Esophagus muscularis mucosa (tissue), 4 donors: ENCODE measurements around the gene ABCC5. TPM values are rescaled to one million over a fixed set of nuclear protein-coding genes. Genes with fewer than 3 reads are reported as not detected.
"Not testable (repeated sequence)": the region's sequence is repeated elsewhere in the genome, so short reads cannot be mapped to it uniquely, and the experiment has no call there.

Experiments used
- DNase-seq: peaks from one replicate; pipeline ENCODE4 v3.0.0-alpha.2; 2017; ENCODE audit errors: extremely low spot score
- H3K27ac ChIP-seq, 4 donors: fragments of 200-600 bp; sonication (generic); replicated peaks in 1 of 4; 1 replicate in 3 of 4; 2 replicates in 1 of 4; pipeline ENCODE4 v1.5.1; 2016 to 2019; ENCODE audit warnings: mild to moderate bottlenecking in 1 of 4
- H3K27me3 ChIP-seq, 4 donors: fragments of 200-600 bp; sonication (generic); one replicate each; pipeline versions ENCODE4 v1.5.1 to v1.6.0; 2016 to 2019
- H3K36me3 ChIP-seq, 4 donors: fragments of 200-600 bp; sonication (generic); one replicate each; pipeline ENCODE4 v1.5.1; 2016 to 2019
- H3K4me1 ChIP-seq, 4 donors: fragments of 200-600 bp; sonication (generic); one replicate each; pipeline ENCODE4 v1.5.1; 2016 to 2019
- H3K4me3 ChIP-seq, 4 donors: fragments of 200-600 bp; sonication (generic); 1 replicate in 2 of 4; 2 replicates in 2 of 4; pipeline ENCODE4 v1.5.1; 2016 to 2019; ENCODE audit warnings: mild to moderate bottlenecking in 4 of 4, moderate library complexity in 1 of 4
- H3K9me3 ChIP-seq, 4 donors: fragments of 200-600 bp; sonication (generic); 1 replicate in 3 of 4; 2 replicates in 1 of 4; pipeline ENCODE4 v1.5.1; 2016 to 2019
- EP300 ChIP-seq: sonication (generic); formaldehyde crosslinking; IDR thresholded peaks from one replicate; pipeline ENCODE4 v1.6.1; 2017; ENCODE audit warnings: antibody characterized with exemption
- POLR2A ChIP-seq: fragments of 450-650 bp; IDR thresholded peaks from one replicate; pipeline ENCODE4 v1.6.1; 2017; ENCODE audit warnings: antibody characterized with exemption, moderate library complexity, mild to moderate bottlenecking, low read depth
- POLR2AphosphoS5 ChIP-seq, 2 donors: sonication (generic); formaldehyde crosslinking; IDR thresholded peaks; one replicate each; pipeline ENCODE4 v1.6.1; 2017; ENCODE audit warnings: antibody characterized with exemption in 2 of 2
- WGBS: methylation state at CpG from one replicate; pipeline ENCODE4 v1.1.5; 2018; 5-methylcytosine and 5-hydroxymethylcytosine counted together
- intact Hi-C: fragments of 100-400 bp; cut with DNase I; formaldehyde crosslinking; loops from one replicate; pipeline ENCODE4 v1.15.1; 2023
- total RNA-seq, 4 donors: library from RNA; depleted of rRNA; stranded (reverse); fragments of >200 nt; gene quantifications; one replicate each; pipeline versions ENCODE4 v1.1.0 to v1.2.1, GENCODE V29; 2016
- TF ChIP-seq, protein P1 (sequence below), 3 experiments: fragments of 200-600 bp in 2 of 3; fragments of 450-650 bp in 1 of 3; sonication (generic) in 2 of 3; IDR thresholded peaks; one replicate each; pipeline ENCODE4 v1.5.1; 2017 to 2019; ENCODE audit warnings: antibody characterized with exemption in 3 of 3, mild to moderate bottlenecking in 2 of 3, moderate library complexity in 1 of 3

The ABCC5 gene
- total RNA-seq, 4 donors from 2014 or later: 9.8 to 20.2 (median 17.6) TPM

- H3K27me3 ChIP-seq: no peaks in the 10 kb centered on the region
- no peak overlapping the region for H3K4me3 ChIP-seq
- no peaks in the 10 kb centered on the region for H3K4me1 ChIP-seq
- intact Hi-C loops: no loop called here
- H3K36me3 ChIP-seq: no peaks in the 10 kb centered on the region
- WGBS: 73% methylated on average over 2 of the region's 2 CpGs
- no peak for DNase-seq
- H3K9me3 ChIP-seq: no peaks in the 10 kb centered on the region
- TF ChIP-seq POLR2AphosphoS5 (IDR thresholded peaks at IDR 0.05) (no peak), EP300 (no peak), POLR2A (no peak)
- TF ChIP-seq, protein P1, sequence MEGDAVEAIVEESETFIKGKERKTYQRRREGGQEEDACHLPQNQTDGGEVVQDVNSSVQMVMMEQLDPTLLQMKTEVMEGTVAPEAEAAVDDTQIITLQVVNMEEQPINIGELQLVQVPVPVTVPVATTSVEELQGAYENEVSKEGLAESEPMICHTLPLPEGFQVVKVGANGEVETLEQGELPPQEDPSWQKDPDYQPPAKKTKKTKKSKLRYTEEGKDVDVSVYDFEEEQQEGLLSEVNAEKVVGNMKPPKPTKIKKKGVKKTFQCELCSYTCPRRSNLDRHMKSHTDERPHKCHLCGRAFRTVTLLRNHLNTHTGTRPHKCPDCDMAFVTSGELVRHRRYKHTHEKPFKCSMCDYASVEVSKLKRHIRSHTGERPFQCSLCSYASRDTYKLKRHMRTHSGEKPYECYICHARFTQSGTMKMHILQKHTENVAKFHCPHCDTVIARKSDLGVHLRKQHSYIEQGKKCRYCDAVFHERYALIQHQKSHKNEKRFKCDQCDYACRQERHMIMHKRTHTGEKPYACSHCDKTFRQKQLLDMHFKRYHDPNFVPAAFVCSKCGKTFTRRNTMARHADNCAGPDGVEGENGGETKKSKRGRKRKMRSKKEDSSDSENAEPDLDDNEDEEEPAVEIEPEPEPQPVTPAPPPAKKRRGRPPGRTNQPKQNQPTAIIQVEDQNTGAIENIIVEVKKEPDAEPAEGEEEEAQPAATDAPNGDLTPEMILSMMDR (IDR thresholded peaks at IDR 0.05): no peak
- no peak overlapping the region for H3K27ac ChIP-seq
Measured at GRCh38 chr3:184029443-184029842, 11.8 kb upstream of the ABCC5 start.

DNA sequence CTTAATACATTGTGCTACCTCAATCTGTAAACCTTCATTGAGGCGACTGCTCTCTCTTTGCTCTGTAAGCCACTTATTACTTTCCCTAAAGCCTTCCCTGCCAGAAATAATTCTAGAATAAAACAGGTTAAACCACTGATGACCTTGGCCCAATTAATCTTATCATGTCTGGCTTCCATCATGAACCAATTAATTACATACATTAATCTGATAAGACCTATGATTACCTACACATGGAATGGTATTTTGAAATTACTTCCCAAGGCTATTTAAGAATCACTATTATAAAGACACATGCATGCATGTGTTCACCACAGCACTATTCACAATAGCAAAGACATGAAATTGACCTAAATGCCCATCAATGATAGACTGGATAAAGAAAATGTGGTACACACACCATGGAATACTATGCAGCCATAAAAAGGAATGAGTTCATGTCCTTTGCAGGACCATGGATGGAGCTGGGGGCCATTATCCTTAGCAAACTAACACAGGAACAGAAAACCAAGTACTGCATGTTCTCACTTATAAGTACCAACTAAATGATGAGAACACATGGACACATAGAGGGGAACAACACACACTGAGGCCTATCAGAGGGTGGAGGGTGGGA, 10.7 kb upstream of the ABCC5 start:
- H3K36me3 ChIP-seq, H3K4me3 ChIP-seq, H3K27me3 ChIP-seq, H3K4me1 ChIP-seq, DNase-seq, H3K9me3 ChIP-seq, intact Hi-C loops, H3K27ac ChIP-seq: not testable (repeated sequence)
- WGBS: 91% methylated on average over 1 of the region's 1 CpG

DNA sequence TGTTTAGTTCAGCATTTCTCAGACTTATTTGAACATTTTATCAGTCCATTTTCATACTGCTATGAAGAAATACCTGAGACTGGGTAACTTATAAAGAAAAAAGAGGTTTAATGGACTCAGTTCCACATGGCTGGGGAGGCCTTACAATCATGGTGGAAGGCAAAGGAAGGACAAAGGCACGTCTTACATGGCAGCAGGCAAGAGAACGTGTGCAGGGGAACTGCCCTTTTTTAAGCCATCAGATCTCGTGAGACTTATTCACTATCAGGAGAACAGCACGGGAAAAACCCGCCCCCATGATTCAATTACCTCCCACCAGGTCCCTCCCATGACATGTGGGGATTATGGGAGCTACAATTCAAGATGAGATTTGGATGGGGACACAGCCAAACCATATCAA, 7.6 kb upstream of the ABCC5 start:
- H3K27me3 ChIP-seq, H3K27ac ChIP-seq, H3K4me1 ChIP-seq, DNase-seq, H3K4me3 ChIP-seq, intact Hi-C loops, H3K9me3 ChIP-seq, H3K36me3 ChIP-seq: not testable (repeated sequence)
- WGBS: 71% methylated on average over 5 of the region's 5 CpGs

- no peak overlapping the region for H3K27ac ChIP-seq
- DNase-seq: no peak
- no peak overlapping the region for H3K4me3 ChIP-seq
- peaks cover 0 to 6% (median under 1%) of the 10 kb centered on the region in 4 donors for H3K4me1 ChIP-seq
- WGBS: 56% methylated on average over 7 of the region's 7 CpGs
- no peaks in the 10 kb centered on the region for H3K36me3 ChIP-seq
- TF ChIP-seq POLR2A: no peak
- TF ChIP-seq POLR2AphosphoS5 (IDR thresholded peaks at IDR 0.05): no peak
- TF ChIP-seq, protein P1 (IDR thresholded peaks at IDR 0.05): no peak
- no peak for TF ChIP-seq EP300
- no peaks in the 10 kb centered on the region for H3K27me3 ChIP-seq
- no peaks in the 10 kb centered on the region for H3K9me3 ChIP-seq
- intact Hi-C loops: no loop called here
Measured at GRCh38 chr3:184022323-184022722, 4.6 kb upstream of the ABCC5 start.

DNA sequence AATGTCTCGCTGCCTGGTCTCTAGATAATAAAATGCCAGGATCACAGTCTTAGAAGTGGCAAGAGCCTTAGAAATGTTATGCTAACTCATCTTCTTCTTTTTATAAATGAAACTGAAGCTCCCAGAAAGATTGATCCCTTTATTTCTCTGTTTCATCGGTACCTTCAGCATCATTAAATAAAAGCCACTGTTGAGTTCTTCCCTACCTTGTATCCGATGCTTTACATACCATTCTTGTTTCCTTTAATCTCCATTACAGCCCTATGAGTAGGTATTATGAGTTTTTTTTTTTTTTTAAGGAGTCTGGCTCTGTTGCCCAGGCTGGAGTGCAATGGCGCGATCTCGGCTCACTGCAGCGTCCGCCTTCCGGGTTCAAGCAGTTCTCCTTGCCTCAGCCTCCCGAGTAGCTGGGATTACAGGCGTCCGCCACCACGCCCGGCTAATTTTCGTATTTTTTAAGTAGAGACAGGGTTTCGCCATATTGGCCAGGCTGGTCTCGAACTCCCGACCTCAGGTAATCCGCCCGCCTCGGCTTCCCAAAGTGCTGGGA, 815 bp upstream of the ABCC5 start:
- TF ChIP-seq, protein P1 (IDR thresholded peaks at IDR 0.05): no peak
- TF ChIP-seq POLR2AphosphoS5 (IDR thresholded peaks at IDR 0.05) (no peak), POLR2A (no peak), EP300 (no peak)
- intact Hi-C loops: loop anchor here (5.0 kb wide), 1 partner anchor 229 kb away; the partner anchor contains the start of genes ALG3 and EEF1AKMT4
- WGBS: 90% methylated on average over 21 of the region's 21 CpGs

More for the DNA sequence above, 815 bp upstream of the ABCC5 start:
- H3K4me3 ChIP-seq: peak overlapping the region; percentile 87 to 99 (median 93)
- peak overlapping the region; percentile 80 to 84 (median 84) for H3K27ac ChIP-seq
- H3K27me3 ChIP-seq: no peaks in the 10 kb centered on the region
- H3K4me1 ChIP-seq: peaks cover 3 to 25% (median 21%) of the 10 kb centered on the region in 4 donors
- H3K36me3 ChIP-seq: peaks cover 4 to 8% (median 6%) of the 10 kb centered on the region in 4 donors
- H3K9me3 ChIP-seq: no peaks in the 10 kb centered on the region
- DNase-seq: no peak
